H1 (cell line): ENCODE results near the gene AGFG2. TPM values are rescaled to one million over a fixed set of nuclear protein-coding genes. Genes with fewer than 3 reads are reported as not detected.

ENCODE experiments used
- BACH1 ChIP-seq: IDR thresholded peaks from 2 replicates; pipeline ENCODE4 v1.6.1; 2012; ENCODE audit warnings: low read length, improper control_type of control experiment
- RAD21 ChIP-seq, 2 experiments: IDR thresholded peaks in 1 of 2; conservative IDR thresholded peaks in 1 of 2; 2 replicates each; pipeline ENCODE4 v1.6.1; 2011; ENCODE audit warnings: low read depth in 2 of 2, low read length in 2 of 2, improper control_type of control experiment in 1 of 2, inconsistent platforms in 1 of 2, mild to moderate bottlenecking in 1 of 2, moderate library complexity in 1 of 2
- RFX5 ChIP-seq: IDR thresholded peaks from 2 replicates; pipeline ENCODE4 v1.6.1; 2011; ENCODE audit warnings: low read depth, low read length, improper control_type of control experiment, borderline replicate concordance
- SIN3A ChIP-seq, 2 experiments: IDR thresholded peaks in 1 of 2; conservative IDR thresholded peaks in 1 of 2; 2 replicates each; pipeline ENCODE4 v1.6.1; 2011 to 2012; ENCODE audit warnings: low read length in 2 of 2, improper control_type of control experiment in 1 of 2, low read depth in 1 of 2, mild to moderate bottlenecking in 1 of 2
- polyA plus RNA-seq, 7 experiments: library from polyadenylated mRNA; depleted of rRNA in 3 of 7; stranded (reverse) in 5 of 7; unstranded in 2 of 7; fragments of >200 nt in 5 of 7; fragments of 200-250 nt in 2 of 7; gene quantifications; 1 replicate in 5 of 7; 2 replicates in 1 of 7; 4 replicates in 1 of 7; pipeline versions ENCODE4 v1.2.1 to v1.2.3, GENCODE V29; 2011 to 2013; ENCODE audit warnings: missing spikeins in 2 of 7, mixed read lengths in 2 of 7
- total RNA-seq: library from RNA; stranded (reverse); fragmentation: NEBNext Ultra II Directional; extraction: Animal tissue kit (Norgen Biotek cat#: 25700); gene quantifications from 2 replicates; pipeline ENCODE4 v1.2.1, GENCODE V29; 2021
- TF ChIP-seq, protein P1 (sequence below): fragments of 300-600 bp; sonication (generic); IDR thresholded peaks from 2 replicates; pipeline ENCODE4 v1.7.1; 2012; ENCODE audit warnings: low read length, moderate library complexity, mild to moderate bottlenecking, inconsistent platforms; ENCODE audit not compliant: insufficient replicate concordance
- TF ChIP-seq, protein P2 (sequence below), 3 experiments: IDR thresholded peaks; 1 replicate in 2 of 3; 2 replicates in 1 of 3; pipeline versions ENCODE4 v1.5.1 to v1.6.1; 2011; ENCODE audit warnings: low read length in 3 of 3, mild to moderate bottlenecking in 3 of 3, inconsistent platforms in 2 of 3, low read depth in 1 of 3, moderate library complexity in 1 of 3; ENCODE audit not compliant: insufficient read depth in 1 of 3; ENCODE audit errors: control extremely low read depth in 1 of 3

The AGFG2 gene
- total and polyA plus RNA-seq, 2 of the 8 experiments (the other 6 are each of a cell fraction or from before 2014, with no cell fraction given), result 7.6 to 11.2 TPM

DNA sequence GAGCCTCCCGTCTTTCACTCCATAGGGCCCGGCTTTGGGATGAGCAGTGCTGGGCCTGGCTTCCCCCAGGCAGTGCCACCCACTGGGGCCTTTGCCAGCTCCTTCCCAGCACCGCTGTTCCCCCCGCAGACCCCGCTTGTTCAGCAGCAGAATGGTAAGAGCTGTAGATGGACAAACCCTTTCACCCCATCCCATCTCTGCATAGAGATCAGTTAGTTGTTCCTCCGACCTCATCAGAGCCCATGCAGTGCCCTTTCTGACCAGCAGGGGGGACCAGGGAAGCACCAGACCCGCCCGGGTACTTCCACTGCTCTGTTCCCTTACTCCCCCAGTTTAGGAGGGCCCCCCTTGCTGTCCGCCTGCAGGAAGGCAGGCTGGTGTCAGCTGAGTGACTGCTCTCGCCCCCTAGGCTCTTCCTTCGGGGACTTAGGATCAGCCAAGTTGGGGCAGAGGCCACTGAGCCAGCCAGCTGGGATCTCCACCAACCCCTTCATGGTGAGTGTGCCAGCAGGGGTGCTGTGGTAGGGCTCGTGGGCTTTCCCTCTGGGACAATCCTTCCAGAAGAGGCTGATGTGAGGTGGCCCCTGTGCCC is 24.9 kb downstream of the AGFG2 start (continued):
- TF ChIP-seq, protein P1, sequence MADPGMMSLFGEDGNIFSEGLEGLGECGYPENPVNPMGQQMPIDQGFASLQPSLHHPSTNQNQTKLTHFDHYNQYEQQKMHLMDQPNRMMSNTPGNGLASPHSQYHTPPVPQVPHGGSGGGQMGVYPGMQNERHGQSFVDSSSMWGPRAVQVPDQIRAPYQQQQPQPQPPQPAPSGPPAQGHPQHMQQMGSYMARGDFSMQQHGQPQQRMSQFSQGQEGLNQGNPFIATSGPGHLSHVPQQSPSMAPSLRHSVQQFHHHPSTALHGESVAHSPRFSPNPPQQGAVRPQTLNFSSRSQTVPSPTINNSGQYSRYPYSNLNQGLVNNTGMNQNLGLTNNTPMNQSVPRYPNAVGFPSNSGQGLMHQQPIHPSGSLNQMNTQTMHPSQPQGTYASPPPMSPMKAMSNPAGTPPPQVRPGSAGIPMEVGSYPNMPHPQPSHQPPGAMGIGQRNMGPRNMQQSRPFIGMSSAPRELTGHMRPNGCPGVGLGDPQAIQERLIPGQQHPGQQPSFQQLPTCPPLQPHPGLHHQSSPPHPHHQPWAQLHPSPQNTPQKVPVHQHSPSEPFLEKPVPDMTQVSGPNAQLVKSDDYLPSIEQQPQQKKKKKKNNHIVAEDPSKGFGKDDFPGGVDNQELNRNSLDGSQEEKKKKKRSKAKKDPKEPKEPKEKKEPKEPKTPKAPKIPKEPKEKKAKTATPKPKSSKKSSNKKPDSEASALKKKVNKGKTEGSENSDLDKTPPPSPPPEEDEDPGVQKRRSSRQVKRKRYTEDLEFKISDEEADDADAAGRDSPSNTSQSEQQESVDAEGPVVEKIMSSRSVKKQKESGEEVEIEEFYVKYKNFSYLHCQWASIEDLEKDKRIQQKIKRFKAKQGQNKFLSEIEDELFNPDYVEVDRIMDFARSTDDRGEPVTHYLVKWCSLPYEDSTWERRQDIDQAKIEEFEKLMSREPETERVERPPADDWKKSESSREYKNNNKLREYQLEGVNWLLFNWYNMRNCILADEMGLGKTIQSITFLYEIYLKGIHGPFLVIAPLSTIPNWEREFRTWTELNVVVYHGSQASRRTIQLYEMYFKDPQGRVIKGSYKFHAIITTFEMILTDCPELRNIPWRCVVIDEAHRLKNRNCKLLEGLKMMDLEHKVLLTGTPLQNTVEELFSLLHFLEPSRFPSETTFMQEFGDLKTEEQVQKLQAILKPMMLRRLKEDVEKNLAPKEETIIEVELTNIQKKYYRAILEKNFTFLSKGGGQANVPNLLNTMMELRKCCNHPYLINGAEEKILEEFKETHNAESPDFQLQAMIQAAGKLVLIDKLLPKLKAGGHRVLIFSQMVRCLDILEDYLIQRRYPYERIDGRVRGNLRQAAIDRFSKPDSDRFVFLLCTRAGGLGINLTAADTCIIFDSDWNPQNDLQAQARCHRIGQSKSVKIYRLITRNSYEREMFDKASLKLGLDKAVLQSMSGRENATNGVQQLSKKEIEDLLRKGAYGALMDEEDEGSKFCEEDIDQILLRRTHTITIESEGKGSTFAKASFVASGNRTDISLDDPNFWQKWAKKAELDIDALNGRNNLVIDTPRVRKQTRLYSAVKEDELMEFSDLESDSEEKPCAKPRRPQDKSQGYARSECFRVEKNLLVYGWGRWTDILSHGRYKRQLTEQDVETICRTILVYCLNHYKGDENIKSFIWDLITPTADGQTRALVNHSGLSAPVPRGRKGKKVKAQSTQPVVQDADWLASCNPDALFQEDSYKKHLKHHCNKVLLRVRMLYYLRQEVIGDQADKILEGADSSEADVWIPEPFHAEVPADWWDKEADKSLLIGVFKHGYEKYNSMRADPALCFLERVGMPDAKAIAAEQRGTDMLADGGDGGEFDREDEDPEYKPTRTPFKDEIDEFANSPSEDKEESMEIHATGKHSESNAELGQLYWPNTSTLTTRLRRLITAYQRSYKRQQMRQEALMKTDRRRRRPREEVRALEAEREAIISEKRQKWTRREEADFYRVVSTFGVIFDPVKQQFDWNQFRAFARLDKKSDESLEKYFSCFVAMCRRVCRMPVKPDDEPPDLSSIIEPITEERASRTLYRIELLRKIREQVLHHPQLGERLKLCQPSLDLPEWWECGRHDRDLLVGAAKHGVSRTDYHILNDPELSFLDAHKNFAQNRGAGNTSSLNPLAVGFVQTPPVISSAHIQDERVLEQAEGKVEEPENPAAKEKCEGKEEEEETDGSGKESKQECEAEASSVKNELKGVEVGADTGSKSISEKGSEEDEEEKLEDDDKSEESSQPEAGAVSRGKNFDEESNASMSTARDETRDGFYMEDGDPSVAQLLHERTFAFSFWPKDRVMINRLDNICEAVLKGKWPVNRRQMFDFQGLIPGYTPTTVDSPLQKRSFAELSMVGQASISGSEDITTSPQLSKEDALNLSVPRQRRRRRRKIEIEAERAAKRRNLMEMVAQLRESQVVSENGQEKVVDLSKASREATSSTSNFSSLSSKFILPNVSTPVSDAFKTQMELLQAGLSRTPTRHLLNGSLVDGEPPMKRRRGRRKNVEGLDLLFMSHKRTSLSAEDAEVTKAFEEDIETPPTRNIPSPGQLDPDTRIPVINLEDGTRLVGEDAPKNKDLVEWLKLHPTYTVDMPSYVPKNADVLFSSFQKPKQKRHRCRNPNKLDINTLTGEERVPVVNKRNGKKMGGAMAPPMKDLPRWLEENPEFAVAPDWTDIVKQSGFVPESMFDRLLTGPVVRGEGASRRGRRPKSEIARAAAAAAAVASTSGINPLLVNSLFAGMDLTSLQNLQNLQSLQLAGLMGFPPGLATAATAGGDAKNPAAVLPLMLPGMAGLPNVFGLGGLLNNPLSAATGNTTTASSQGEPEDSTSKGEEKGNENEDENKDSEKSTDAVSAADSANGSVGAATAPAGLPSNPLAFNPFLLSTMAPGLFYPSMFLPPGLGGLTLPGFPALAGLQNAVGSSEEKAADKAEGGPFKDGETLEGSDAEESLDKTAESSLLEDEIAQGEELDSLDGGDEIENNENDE, result no peak
- TF ChIP-seq RAD21 (IDR thresholded peaks at IDR 0.05 in 1 of 2, conservative IDR thresholded peaks at IDR 0.05 in 1 of 2; ENCODE audit: low read depth in 2 of 2, low read length in 2 of 2) (peak; percentile 74 to 76), RFX5 (no peak), BACH1 (no peak), SIN3A (conservative IDR thresholded peaks at IDR 0.05 in 1 of 2, IDR thresholded peaks at IDR 0.05 in 1 of 2; ENCODE audit: low read depth in 1 of 2, low read length in 2 of 2) (0 out of 4 replicates have a peak, but pooled peaks of 1 of the 2 experiments have one; percentile 39)
- TF ChIP-seq, protein P2, sequence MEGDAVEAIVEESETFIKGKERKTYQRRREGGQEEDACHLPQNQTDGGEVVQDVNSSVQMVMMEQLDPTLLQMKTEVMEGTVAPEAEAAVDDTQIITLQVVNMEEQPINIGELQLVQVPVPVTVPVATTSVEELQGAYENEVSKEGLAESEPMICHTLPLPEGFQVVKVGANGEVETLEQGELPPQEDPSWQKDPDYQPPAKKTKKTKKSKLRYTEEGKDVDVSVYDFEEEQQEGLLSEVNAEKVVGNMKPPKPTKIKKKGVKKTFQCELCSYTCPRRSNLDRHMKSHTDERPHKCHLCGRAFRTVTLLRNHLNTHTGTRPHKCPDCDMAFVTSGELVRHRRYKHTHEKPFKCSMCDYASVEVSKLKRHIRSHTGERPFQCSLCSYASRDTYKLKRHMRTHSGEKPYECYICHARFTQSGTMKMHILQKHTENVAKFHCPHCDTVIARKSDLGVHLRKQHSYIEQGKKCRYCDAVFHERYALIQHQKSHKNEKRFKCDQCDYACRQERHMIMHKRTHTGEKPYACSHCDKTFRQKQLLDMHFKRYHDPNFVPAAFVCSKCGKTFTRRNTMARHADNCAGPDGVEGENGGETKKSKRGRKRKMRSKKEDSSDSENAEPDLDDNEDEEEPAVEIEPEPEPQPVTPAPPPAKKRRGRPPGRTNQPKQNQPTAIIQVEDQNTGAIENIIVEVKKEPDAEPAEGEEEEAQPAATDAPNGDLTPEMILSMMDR (IDR thresholded peaks at IDR 0.05; ENCODE audit: control extremely low read depth in 1 of 3, insufficient read depth in 1 of 3, low read depth in 1 of 3, low read length in 3 of 3), result peak in 2 of 3 experiments; percentile 82 to 96; a peak in 3 of 4 replicates
